ENCODE data around the gene EFNA5.
"Not testable (repeated sequence)": the region's sequence is repeated elsewhere in the genome, so short reads cannot be mapped to it uniquely, and the experiment has no call there.

The EFNA5 gene

DNA sequence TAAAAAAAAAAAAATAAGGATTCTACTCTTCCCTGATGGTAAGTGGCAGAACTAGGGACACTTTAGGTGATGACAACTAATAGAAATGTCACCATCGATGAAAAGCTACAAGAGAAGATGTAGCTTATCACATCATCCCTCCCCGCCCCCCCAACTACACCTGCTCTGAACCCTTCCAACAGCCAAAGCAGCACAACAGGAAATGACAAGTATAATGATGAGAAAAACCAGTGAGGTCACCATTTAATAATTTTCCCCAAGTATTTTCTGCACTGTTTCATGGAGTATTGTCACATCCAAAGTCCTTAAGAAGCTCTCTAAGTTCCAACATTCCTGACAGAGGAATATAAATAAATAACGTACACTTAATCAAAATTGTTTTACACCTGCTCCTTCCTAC, 221.4 kb downstream of the EFNA5 start:
- DNase-seq = no peak

DNA sequence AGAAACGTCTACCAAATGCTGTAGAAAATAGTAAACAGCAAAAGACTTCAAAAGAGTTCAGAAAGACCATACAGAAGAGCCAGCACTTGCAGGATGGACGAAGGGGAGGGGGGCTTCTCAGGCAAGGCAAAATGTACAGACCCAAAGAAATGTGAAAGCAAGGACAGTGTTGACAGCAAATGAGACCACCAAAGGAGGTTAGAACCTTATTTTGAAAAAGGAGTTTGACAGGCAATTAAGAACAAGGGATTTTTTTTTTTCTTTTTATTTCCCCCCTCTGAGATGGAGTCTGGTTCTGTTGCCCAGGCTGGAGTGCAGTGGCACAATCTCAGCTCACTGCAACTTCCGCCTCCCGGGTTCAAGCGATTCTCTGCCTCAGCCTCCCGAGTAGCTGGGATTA, 223.2 kb downstream of the EFNA5 start:
- DNase-seq = no peak

DNA sequence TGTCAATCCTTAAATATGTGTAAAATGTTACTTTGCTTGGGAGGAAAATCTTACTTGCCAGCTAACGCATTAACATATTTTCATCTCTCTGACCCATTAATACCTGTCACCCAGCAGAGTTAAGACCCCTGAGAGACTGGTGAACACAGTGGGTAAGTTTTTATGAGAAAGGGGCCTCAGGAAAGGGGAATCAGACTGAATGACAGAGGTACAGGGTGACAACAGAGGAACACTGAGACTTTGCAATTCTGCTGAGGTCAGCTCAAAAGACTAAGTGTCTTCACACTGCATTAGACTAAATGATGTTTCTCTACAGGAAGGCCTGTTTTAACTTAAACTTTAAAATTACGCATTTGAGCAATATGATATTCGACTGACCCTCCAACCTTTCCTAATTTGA, 223.8 kb downstream of the EFNA5 start:
- no peak for DNase-seq

DNA sequence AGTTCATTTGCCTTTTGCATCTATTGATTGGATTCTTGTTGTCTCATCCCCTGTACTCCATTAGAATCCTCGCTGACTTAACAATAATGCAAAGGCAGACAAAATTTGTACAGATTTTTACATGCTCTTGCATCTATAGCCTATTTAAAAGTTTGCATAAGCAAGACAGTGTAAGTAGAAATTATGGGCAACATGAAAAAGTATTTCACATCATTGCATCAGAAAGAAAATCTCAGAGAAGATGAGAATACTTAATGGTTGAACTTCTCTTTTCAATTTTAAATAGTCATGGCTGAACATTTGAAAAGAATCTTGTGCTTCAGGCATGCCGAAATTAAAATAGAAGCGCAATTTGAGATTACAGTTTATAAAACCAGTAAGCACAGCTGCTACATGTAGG, 226.4 kb downstream of the EFNA5 start:
- DNase-seq = no peak

- no peak for DNase-seq
Measured at GRCh38 chr5:107443897-107444296, 226.8 kb downstream of the EFNA5 start.

DNA sequence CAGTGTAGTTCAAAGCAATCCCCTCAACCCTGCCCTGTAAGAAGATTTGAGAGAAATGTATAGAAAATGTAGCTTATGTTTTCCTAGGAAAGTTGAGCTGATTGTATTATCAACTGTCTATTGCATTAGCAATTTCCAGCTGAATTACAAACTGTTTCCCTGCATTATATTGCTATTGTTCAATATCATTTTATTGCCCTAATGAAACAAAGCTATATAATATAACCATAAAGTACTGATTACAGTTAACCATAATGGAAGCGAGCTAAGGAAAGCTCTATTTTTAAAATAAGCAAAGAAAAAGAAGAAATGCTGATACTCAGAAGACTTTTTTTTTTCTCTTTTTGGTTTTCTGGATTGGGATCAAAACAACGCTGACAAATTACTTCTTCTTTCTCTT, 228.3 kb downstream of the EFNA5 start:
- no peak for DNase-seq

DNA sequence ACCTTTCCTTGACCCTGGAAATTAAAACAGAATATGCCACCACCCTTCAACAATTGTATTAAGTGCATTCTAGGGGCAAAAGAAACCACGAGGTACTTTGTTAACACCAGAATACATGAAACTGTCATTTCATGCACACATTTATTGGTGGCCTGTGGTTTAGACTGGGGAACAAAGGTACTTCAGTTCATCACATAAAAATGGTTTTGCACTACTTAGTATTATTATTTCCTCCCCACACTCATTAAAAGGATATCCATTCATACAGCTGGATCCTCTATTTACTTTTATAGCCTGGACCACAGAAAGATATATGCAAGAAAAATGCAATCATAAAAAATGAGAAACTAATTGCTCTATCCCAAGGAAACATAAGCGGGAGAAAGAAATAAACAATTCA, 230.9 kb downstream of the EFNA5 start:
- DNase-seq = no peak

DNA sequence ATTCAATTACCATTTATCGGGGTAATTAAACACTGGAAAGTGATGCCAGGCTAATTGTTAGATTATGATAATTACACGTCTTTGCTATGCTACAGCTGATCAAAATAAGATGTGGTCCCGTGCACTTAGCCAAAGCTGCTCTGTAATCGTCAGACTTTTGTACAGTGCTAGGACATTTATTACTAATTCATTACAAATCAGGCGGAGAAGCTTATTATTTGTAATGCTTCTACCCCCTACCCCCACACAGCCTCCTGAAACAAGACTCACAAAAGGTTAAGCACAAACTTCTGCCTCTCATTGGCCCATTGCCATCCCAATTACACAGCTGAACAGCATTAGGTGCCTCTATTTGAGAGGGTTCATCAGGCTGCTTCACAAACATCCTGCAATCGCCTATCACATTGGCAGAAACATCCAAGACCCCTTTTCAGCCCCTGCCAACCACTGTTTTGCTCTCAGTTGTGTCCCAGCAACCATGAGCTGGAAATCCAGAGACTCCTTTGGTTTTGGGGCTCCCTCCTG, 232.7 kb downstream of the EFNA5 start:
- DNase-seq = no peak

- no peak for DNase-seq
Measured at GRCh38 chr5:107437154-107437553, 233.6 kb downstream of the EFNA5 start.

- DNase-seq = no peak
Measured at GRCh38 chr5:107436201-107436600, 234.5 kb downstream of the EFNA5 start.

DNA sequence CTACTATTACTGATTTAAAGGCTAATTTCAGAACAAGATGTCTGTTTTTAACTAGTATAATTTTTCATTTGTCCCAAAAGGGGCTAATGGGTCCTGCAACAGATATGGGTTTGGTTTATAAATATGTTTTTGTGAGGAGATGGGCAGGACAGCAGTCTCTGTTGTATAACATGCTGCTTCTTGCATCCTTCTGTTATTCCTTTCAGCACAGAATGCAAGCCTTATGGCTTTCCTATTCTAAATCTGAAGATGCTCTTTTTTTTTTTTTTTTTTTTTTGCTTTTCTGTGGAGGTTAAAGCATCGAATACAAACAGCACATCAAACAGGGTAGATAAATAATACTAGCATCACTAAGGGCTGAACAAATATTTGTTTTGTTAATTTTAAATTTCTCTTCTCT, 235.7 kb downstream of the EFNA5 start:
- DNase-seq = no peak

DNA sequence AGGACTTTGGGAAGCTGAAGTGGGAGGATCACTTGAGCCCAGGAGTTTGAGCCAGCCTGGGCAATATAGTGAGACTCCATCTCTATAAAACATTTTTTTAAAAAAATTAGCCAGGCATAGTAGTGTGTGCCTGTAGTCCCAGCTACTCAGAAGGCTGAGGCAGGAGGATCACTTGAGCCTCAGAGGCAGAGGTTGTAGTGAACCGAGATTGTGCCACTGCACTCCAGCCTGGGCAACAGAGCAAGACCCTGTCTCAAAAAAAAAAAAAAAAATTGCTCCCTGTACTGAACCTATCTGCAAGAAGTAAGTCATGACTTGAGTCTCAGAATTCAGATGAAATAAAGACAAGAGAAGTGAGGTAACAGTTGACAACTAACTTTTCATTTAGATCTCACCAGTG, 237.1 kb downstream of the EFNA5 start:
- DNase-seq = not testable (repeated sequence)

DNA sequence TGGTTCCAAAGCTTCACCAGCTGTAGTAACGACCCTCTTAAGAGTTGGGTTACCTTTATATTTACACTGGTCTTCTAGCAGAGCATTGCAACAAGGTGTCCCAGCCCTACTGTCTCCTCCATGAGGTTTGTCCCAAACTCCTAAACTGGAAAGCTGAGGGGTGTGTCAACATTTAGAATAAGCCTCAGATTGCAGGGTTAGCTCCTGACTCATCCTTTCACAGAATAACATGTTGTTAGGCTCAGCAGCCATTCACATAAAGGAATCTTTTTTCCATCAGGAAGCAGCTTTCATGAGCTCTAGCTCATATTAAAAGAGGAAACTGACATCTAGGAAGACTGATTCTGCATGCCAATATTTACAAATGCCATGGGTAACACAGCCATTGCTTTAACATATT, 238.7 kb downstream of the EFNA5 start:
- DNase-seq = no peak

- no peak for DNase-seq
Measured at GRCh38 chr5:107431536-107431935, 239.2 kb downstream of the EFNA5 start.

DNA sequence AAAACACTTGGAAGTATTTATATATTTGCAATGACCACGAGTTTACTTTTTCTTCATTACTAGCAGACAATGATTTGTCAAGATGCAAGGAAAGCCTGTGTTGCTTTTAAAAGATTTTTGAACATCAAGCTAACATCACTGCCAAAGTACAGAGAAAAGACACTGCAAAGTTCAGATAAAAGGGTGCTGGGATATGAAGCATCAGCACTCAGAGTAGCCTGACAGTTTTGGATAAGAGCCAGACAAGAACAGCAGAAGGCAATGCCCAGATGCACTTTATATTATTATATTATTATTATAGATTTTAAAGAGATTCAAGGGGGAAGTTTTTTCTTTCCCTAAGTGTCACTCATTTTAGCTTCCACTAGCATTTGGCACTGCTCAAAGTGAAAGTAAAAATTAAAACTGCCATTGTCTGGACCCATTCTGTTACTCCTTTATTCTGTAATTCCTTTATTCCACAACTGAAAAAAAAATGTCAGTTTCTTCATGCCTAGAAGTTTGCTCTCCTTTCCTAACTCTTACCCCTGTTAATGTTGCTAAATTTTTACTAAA, 240.6 kb downstream of the EFNA5 start:
- no peak for DNase-seq

DNA sequence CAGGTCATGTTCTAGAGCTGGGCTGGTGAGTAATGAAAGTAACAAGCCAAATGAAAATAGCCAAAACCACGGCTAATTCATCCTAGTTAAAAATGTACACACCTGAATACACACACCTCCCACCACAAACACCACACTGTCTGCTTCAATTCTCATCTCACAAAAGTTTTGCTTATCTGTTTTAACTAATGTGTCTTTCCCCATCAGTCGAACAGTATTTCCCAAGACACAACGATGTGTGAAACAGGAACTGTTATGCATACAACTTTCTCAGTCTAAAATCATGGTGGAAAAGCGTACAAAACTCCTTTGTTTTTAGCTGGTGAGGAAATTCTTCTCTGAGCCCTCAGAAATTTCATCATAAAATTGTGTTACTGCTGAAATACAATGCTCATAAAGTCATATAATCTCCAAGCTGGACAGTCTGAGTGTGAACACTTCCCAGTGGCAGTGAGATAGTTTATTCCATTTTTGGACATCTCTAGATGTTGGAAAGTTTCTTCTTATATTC, 242.4 kb downstream of the EFNA5 start:
- DNase-seq = no peak

- no peak for DNase-seq
Measured at GRCh38 chr5:107426872-107427271, 243.9 kb downstream of the EFNA5 start.

- DNase-seq = no peak
Measured at GRCh38 chr5:107426209-107426608, 244.5 kb downstream of the EFNA5 start.

DNA sequence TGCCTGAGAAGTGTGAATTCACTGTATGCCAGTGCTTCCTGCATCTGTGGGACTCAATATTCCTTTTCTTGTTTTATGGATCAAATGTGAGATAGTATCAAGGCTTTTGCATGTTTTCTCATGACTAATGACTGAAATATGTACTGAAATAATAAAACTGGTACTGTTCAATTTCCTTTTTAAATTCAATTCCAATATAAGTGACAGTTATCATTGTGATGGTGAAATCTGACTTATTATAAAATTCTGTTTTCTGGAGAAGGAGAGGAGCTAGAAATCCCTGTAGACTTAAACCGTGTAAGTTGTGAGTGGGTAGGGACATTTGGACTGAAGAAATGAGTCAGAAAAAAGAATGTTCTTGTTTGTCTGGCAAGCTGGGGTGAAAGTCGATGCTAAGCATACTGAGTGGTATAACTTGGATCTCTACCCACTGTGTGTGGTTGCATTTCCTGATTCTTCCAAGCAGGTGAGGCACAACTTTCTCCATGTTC, 245.2 kb downstream of the EFNA5 start:
- no peak for DNase-seq

DNA sequence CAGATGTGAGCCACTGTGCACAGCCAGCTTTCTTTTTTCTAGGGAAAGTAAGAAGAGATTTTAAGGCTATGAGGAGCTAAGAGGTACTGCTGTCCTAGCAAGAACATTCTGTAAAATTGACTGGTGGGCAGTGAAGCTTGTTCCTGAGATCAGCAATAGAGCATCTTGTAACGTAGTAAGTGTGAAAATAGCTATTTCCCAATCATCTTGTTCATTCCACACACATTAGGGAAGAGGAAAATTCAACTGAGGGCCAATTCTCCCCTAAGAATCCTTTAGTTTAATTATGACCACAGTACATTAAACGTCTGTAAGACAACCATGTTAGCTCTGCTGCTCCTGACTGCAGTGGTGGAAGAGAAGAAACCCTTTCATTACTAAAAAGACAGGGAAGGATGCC, 246.2 kb downstream of the EFNA5 start:
- DNase-seq = no peak

GRCh38 chr5:107422494-107422893, 248.2 kb downstream of the EFNA5 start:
- DNase-seq = no peak

GRCh38 chr5:107419498-107419897, 251.2 kb downstream of the EFNA5 start:
- no peak for DNase-seq

GRCh38 chr5:107418902-107419301, 251.8 kb downstream of the EFNA5 start:
- DNase-seq = no peak

DNA sequence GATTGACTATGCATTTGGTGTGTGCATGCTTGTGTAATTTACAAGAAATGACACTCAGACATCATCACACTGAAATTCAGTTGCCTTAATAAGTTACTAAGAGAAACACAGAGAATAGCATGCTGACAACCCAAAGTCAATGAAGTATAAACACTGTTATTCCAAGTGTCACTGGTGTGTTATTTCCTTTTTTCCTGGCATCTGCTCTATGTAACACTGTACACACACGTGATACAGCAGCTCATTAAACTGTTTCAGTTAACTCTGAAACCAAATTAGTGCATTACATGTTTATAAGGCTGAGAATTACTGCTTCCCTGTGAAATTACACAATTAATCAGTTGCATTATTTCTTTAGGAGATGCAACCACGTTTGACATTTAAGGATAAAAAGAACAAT, 252.7 kb downstream of the EFNA5 start:
- no peak for DNase-seq

DNA sequence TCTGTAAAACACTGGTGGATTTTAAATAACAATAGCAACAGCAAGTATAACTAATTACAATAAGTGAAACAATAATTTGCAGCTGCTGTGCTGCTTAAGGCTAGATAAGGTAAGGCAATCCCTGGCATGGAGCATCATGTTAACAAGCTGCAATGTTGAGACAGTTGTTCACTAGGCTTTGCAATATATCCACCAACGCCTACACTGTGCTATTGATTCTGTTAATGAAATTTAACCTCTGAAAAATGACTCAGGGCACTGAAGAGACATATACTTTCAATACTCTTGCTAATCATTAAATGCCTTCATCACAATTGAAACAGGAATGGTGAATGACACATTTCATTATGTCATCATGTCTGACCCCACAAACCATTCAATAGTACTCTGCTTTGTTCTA, 255.0 kb downstream of the EFNA5 start:
- no peak for DNase-seq

All from SIG-M5 (cell line).